ENCODE data around the gene GRIN2A.

DNA sequence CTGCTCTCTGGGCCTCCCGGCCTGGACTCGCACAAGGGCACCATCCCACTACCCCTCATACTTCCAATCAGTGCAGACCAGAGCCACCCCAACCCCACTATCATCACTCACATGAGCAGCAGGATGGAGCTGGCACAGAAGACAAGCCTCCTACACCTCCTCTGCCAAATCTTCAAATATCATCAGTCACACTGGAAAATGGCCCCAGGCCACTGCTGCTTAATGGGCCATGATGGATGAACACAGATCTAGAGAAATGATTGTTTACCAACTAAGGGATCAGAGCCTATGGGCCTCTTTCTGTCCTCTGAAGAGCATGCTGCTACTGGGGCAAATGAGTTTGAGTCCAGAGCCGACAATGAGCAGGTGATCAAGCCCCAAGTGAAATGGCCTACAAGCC is 165.5 kb downstream of the GRIN2A start:
- TF ChIP-seq, protein P1, sequence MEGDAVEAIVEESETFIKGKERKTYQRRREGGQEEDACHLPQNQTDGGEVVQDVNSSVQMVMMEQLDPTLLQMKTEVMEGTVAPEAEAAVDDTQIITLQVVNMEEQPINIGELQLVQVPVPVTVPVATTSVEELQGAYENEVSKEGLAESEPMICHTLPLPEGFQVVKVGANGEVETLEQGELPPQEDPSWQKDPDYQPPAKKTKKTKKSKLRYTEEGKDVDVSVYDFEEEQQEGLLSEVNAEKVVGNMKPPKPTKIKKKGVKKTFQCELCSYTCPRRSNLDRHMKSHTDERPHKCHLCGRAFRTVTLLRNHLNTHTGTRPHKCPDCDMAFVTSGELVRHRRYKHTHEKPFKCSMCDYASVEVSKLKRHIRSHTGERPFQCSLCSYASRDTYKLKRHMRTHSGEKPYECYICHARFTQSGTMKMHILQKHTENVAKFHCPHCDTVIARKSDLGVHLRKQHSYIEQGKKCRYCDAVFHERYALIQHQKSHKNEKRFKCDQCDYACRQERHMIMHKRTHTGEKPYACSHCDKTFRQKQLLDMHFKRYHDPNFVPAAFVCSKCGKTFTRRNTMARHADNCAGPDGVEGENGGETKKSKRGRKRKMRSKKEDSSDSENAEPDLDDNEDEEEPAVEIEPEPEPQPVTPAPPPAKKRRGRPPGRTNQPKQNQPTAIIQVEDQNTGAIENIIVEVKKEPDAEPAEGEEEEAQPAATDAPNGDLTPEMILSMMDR (conservative IDR thresholded peaks at IDR 0.05; ENCODE audit: low read length) = no peak
- TF ChIP-seq EZH2phosphoT487 (IDR thresholded peaks at IDR 0.05; ENCODE audit: borderline replicate concordance, low read depth, low read length) = no peak

Data from OCI-LY7 (cell line).